Stomach (tissue), 4 donors: ENCODE measurements around the gene WDR76.

ENCODE experiments used
- CTCF ChIP-seq, 7 experiments: fragments of 450-650 bp in 4 of 7; fragments of 200-600 bp in 3 of 7; sonication (generic) in 3 of 7; IDR thresholded peaks; one replicate each; pipeline ENCODE4 v1.5.1; 2016 to 2019; ENCODE audit warnings: antibody characterized with exemption in 7 of 7, control low read depth in 2 of 7, mild to moderate bottlenecking in 1 of 7
- EP300 ChIP-seq: sonication (generic); formaldehyde crosslinking; IDR thresholded peaks from one replicate; pipeline ENCODE4 v1.6.1; 2017; ENCODE audit warnings: antibody characterized with exemption
- POLR2A ChIP-seq, 4 donors: fragments of 450-650 bp; IDR thresholded peaks; one replicate each; pipeline ENCODE4 v1.6.1; 2016; ENCODE audit warnings: antibody characterized with exemption in 4 of 4, control low read depth in 2 of 4, mild to moderate bottlenecking in 1 of 4, moderate library complexity in 1 of 4
- POLR2AphosphoS5 ChIP-seq, 3 donors: sonication (generic); formaldehyde crosslinking; IDR thresholded peaks; one replicate each; pipeline ENCODE4 v1.6.1; 2016; ENCODE audit warnings: antibody characterized with exemption in 3 of 3

GRCh38 chr15:43881944-43882343 lies 55.1 kb downstream of the WDR76 start:
- no peak for TF ChIP-seq EP300
- TF ChIP-seq CTCF (IDR thresholded peaks at IDR 0.05), result no peak
- TF ChIP-seq POLR2AphosphoS5 (IDR thresholded peaks at IDR 0.05), result no peak
- TF ChIP-seq POLR2A (IDR thresholded peaks at IDR 0.05), result no peak
